Measurements from ENCODE around the gene SND1.

The SND1 gene

DNA sequence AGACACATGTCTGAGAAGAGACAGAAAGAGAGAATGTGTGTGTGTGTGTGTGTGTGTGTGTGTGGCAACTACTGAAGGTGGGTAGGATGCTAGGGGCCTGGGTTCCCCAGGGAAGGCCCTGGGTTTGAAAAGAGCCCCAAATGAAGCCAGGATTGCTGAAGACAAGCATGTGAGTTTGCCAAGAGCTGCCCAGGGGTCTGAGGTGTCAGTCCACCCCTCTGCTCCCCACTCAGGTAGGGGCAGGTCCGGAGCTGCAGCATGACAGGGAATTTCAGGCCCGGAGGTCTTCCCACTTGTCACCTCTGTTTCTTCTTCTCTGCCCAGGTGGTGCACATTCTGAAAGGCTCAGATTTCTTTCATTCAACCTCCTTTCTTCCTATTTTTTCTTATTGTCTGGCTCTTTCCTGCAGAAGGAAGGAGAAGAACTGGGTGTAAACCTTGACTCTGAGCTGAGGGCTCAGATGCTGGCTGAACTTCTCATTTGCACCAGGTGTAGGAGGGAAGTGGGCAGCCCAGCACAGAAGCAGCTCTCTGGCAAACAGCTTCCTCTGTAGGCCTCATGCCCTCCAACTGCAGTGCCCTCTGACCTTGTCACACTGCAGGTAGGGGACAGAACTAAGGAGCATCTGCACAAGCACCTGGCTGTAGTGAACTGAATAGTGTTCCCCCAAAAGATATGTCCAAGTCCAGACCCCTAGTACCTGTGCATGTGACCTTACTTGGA is 458.8 kb downstream of the SND1 start:
- in situ Hi-C loops (cut with MboI; ENCODE audit: low sequenced_read_pairs, unreplicated experiment), result no loop called here

DNA sequence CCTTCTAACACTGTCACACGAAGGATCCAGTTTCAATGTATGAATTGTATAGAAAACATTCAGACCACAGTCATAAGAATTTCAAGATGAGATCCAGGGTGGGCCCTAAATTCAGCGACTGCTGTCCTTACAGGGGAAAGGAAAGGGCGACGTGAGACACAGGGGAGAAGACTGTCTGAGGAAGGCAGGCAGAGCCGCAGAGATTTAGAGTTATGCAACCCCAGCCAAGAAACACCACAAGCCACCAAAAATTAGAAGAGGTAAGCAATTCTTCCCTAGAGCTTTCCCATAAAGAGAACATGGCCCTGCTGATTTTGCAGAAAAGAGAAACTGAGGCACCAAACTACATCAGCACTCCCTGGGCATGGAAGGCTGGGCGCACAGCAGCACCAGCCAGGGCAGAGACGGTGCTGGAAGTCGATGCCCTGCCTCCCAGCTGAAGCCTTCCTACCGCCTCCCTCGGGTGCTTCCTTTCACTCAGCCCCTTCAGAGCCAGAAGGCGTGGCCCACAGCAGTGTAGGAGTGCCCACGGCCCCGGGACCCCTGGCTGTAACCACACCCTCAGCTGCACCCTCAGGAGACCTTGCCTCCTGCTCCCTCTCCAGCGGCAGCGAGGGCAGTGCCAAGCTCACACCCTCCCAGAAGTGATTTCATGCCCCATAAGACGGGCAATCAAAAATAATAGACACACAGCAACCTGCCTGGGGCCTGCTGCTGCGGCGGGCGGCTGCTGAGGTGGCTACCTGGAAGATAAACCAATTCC is 460.2 kb downstream of the SND1 start:
- DNase-seq (ENCODE audit: low spot score), result no peak
- TF ChIP-seq, protein P1, sequence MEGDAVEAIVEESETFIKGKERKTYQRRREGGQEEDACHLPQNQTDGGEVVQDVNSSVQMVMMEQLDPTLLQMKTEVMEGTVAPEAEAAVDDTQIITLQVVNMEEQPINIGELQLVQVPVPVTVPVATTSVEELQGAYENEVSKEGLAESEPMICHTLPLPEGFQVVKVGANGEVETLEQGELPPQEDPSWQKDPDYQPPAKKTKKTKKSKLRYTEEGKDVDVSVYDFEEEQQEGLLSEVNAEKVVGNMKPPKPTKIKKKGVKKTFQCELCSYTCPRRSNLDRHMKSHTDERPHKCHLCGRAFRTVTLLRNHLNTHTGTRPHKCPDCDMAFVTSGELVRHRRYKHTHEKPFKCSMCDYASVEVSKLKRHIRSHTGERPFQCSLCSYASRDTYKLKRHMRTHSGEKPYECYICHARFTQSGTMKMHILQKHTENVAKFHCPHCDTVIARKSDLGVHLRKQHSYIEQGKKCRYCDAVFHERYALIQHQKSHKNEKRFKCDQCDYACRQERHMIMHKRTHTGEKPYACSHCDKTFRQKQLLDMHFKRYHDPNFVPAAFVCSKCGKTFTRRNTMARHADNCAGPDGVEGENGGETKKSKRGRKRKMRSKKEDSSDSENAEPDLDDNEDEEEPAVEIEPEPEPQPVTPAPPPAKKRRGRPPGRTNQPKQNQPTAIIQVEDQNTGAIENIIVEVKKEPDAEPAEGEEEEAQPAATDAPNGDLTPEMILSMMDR (IDR thresholded peaks at IDR 0.05; ENCODE audit: borderline replicate concordance, control extremely low read depth, extremely low read depth, insufficient read depth, missing control alignments), result no peak
- in situ Hi-C loops (cut with MboI; ENCODE audit: low sequenced_read_pairs, unreplicated experiment), result no loop called here

More for the DNA sequence above, 458.8 kb downstream of the SND1 start:
- TF ChIP-seq, protein P1 (IDR thresholded peaks at IDR 0.05; ENCODE audit: borderline replicate concordance, control extremely low read depth, extremely low read depth, insufficient read depth, missing control alignments), result no peak
- no peak for DNase-seq (ENCODE audit: low spot score)

DNA sequence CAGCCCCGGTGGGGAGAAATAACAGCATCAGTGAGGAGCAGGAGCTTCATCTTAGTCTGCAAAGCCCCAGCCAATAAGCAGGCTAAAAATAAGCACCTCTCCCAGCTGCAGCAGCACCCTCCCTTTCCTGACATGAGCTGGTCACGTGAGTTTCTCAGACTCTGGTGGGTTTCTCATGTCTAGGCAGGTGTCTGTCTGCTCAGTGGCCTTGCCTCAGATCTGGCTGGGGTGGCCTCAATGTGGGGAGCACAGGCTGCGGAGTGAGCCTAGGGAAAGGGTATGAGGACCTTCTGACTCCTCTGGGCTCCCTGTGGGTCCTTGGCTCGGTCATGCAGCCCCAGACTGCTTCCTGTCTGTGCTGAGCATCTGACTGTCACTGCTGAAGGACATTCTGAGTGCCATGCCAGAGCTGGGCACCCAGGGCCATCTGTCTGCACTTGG is 460.8 kb downstream of the SND1 start:
- no peak for DNase-seq (ENCODE audit: low spot score)
- TF ChIP-seq, protein P1 (IDR thresholded peaks at IDR 0.05; ENCODE audit: borderline replicate concordance, control extremely low read depth, extremely low read depth, insufficient read depth, missing control alignments), result no peak
- in situ Hi-C loops (cut with MboI; ENCODE audit: low sequenced_read_pairs, unreplicated experiment), result no loop called here

DNA sequence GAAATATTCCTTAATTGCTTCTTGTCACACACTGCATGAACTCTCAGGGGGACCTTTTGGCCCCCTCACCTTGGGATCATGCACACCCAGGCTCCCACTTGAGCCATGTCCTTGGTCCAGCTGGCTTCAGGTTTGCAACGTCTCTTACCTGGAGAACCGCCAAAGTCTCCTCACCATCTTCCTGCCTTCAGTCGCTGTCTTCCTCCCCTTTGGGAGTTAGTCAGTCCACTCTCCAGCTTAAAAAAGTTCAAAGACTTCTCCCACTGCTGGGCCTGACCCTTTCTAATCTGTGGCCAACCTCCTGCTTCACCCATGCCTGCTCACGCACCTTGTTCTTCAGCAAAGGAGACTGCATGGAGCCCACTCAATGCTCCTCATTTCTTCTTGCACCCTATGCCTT is 461.8 kb downstream of the SND1 start:
- in situ Hi-C loops (cut with MboI; ENCODE audit: low sequenced_read_pairs, unreplicated experiment), result no loop called here
- TF ChIP-seq, protein P1 (IDR thresholded peaks at IDR 0.05; ENCODE audit: borderline replicate concordance, control extremely low read depth, extremely low read depth, insufficient read depth, missing control alignments), result no peak
- DNase-seq (ENCODE audit: low spot score), result no peak

DNA sequence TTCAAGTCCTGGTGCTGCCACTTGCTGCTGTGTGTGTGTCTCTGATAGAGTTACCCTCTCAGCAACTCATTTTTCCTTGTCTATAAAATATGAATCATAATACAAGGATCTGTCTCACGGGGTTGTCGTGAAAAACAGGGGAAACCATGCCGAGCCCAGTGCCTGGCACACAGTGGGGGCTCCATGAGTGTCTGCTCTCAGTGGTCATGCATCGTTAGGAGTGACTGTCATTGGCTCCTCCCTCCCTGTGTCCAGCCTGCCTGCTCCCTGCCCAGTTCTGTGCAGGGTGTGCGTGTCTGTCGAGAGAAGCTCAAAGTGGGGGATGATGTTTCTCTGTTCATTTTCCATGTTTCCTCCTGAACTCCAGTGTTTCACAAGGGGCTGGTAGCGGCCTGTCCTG is 462.8 kb downstream of the SND1 start:
- in situ Hi-C loops (cut with MboI; ENCODE audit: low sequenced_read_pairs, unreplicated experiment), result no loop called here
- DNase-seq (ENCODE audit: low spot score), result no peak
- TF ChIP-seq, protein P1 (IDR thresholded peaks at IDR 0.05; ENCODE audit: borderline replicate concordance, control extremely low read depth, extremely low read depth, insufficient read depth, missing control alignments), result no peak

DNA sequence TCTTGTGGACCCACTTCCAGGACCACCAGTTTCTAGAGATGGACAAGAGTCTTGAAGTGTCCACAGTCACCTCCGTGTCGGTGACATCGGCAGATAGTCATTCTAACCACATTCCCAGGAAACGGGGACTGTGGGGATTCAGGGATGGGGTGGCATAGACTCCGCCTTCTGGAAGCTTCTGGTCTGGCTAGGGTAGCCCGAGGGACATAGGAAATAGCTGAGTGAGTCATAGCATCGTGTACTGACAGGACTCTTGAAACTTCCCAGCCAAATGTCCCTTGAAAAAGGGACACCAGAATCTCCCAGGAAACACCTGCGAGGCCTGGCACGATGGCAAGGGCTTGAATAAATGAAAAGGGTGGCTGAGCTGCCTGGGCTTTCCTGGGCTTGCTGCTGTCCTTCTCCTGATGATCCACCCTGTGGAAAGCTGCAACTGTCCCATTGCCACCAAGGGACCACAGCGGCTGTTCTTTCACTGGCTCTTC is 463.4 kb downstream of the SND1 start:
- in situ Hi-C loops (cut with MboI; ENCODE audit: low sequenced_read_pairs, unreplicated experiment), result no loop called here
- TF ChIP-seq, protein P1 (IDR thresholded peaks at IDR 0.05; ENCODE audit: borderline replicate concordance, control extremely low read depth, extremely low read depth, insufficient read depth, missing control alignments), result no peak
- no peak for DNase-seq (ENCODE audit: low spot score)

All from GM13976 (cell line).